AG08396 (cell line): ENCODE measurements around the gene RGS8.
A peak's percentile ranks its signal among the peaks of the same experiment; 100 is the strongest.

ENCODE experiments used
- DNase-seq: peaks from one replicate; pipeline ENCODE4 v3.0.0; 2012; ENCODE audit warnings: low spot score, mixed read lengths

The RGS8 gene, protein sequence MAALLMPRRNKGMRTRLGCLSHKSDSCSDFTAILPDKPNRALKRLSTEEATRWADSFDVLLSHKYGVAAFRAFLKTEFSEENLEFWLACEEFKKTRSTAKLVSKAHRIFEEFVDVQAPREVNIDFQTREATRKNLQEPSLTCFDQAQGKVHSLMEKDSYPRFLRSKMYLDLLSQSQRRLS

DNA sequence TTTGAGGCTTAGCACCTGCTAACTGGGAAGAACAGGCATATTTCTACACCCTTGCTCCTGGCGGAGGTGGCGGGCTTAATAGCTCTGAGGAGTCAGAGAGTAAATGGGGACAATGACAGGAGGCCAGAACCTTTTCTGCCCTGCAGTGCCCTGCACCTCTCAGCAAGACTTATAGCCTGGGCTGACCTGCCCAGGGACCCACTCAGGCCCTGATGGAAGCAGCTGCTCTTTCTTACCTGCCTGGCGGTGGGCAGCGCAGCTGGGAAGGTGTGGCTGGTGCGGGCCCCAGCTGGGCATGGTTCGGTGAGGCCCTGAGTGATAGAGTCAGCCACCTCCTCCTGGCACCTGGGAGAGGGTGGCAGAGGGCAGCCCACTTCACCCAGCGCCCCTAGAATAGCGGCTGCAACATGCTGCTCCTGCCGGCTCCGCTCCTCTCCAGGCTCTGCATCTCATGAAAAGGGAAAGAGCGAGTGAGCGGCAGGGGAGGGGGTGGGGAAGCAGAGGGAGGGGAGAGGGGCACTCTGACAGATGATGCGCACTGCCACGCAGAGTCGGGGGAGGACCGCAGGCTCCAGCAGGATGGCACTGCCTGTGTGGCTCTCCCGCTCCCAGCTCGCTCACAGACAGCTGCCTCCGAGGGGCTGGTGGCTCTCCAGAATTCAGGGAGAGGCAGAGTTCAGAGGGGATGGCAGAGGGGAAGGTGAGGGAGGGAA lies at the start of gene RGS8:
TSS of gene RGS8 (minus strand) at position 472 of the 713 bp plus-strand sequence. CDS start 14,938 bp downstream, outside the sequence.
- DNase-seq: no peak

DNA sequence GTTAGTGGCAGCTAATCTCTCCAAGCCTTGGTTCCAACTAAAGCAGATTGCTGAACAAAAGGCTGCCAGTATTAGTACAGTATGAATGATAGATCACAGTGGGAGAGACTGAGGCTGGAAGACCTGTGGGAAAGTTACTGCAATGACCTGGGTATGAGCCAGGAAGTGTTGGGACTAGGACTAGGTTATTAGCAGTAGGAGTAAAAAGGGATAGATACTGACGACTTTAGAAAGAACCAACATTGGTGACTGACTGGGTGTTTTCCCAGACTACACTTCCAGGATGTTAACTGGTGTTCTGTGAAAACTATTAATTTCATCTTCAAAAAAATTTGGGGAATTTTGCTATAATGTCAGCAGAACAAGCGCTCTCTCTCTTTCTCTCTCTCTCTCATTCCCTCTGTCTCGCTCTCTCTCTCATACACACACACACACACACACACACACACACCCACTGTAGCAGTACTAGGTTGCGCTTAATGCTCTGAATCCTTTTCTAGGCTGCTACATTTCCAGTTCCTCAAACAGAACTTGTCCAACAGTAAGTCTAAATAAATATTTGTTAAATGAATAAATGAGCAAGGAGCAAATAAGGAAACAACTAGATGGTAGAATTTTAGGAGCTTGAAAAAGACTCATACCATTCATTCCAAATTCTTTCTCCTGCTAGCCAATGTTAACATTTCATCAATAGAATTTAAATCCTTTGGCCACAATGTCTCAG lies 47.6 kb upstream of the RGS8 start:
- no peak for DNase-seq

GRCh38 chr1:182726912-182727311 lies 42.5 kb upstream of the RGS8 start:
- DNase-seq: no peak

- no peak for DNase-seq
These were observed 41.2 kb upstream of the RGS8 start for GRCh38 chr1:182725259-182726255.

GRCh38 chr1:182724215-182724614 lies 39.8 kb upstream of the RGS8 start:
- no peak for DNase-seq

DNA sequence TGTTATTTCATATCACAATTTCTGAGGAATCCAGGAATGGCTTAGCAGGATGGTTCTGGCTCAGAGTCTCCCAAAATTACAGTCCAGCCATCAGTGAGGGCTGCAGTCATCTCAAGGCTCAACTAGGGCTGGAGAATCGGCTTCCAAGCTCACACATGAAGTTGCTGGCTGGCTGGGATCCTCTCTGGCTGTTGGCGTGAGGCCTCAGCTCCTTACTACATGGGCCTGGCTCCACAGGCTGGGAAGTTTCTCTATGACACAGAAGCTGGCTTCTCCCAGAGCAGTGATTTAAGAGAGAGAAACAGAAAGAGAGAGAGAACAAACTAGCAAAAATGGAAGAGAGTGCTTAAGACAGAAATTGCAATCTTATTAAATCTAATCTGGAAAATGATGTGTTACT lies 38.8 kb upstream of the RGS8 start:
- DNase-seq: no peak

GRCh38 chr1:182721525-182721924 lies 37.1 kb upstream of the RGS8 start:
- no peak for DNase-seq

DNA sequence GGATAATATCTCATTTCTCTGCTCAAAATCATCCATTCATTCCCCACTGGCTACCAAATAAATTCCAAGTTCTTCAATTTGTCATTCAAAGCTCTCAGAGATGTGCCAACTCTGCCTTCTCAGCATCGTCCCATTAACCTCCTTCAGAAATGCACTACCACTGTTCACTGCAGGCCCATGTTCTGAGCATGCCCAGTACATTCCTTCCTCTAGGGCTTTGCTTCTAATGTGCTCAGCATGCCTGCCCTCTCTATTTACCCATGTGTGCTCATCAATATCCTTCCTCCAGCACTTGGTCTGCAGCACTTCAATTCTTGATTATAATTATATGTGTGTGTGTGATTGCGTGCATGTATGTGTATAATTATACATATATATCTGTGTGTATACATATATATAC lies 36.1 kb upstream of the RGS8 start:
- peak; percentile 27 for DNase-seq

DNA sequence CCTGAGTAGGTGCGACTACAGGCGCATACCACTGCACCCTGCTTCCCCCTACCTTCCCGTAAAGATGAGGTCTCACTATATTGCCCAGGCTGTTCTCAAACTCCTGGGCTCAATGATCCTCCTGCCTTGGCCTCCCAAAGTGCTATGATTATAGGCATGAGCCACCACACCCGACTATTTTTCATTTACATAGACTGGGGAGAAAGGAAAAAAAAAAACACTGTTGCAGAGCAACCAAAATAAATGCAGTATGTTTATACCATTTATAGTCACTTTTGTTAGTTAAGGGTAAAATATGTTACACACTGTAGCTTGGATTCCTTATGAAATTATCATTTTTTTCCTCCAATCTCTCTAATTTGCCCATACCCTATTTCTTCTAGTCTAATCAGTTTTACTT lies 35.2 kb upstream of the RGS8 start:
- no peak for DNase-seq

- no peak for DNase-seq
These were observed 33.9 kb upstream of the RGS8 start for GRCh38 chr1:182718311-182718710.

DNA sequence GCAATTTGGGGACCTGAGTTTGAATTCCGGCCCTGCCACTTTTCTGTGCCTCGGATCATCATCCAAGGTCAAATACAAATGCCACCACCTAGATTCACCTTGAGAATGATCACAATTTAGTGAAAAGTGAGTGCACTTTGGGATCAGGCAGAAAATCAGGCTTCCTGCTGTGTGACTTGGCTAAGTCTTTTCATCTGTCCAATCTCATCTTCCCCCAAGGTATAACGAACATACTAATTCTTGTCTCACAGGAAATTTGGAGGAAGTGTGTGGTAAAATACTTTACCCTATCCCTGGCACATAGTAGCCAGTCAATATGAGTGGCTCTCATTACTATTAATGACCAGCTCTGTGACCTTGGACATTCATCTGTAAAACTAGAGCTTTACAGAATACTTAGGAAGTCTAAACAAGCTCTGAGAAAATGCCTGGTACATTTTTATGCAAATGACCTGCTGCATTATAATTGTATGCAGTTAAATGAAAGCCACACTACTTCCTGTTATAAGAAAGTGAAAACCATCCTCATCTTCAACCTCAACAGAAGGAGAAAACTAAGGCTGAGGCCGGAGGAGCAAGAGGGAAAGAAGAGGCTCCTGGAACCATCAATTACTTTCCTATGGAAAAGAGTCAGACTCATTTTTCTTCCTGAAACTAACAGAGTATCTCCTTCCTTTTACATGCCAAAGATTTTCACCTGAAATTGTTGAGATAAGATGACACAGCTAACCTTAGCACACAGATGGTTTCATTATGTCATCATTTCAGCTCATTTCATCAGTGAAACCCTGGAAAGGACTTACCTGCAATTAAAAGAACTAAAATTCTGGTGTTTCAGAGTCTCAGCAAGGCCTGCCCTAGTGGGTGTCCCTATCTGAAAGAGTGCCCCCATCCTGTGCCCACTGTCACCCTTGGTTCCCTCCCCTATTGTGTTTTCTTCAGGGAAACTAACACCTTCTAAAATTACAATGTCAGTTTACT lies 32.6 kb upstream of the RGS8 start:
- no peak for DNase-seq

DNA sequence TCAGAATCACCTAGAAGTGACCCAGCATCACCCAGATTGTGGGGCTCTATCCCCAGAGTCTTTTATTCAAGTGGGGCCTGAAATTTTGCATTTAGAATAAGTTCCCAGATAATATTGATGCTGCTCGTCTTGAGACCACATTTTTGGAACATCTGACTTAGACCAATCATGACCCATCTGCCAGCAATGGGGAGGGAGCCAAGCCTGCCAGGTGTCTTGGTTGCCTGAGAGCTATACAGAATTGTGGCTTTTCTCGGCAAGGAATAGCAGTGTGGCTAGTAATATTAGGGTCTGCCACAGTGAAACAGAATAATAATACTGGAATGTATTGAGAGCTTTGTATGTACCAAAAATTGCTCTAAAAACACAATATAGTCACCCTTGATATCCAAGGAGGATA lies 31.1 kb upstream of the RGS8 start:
- DNase-seq: no peak

DNA sequence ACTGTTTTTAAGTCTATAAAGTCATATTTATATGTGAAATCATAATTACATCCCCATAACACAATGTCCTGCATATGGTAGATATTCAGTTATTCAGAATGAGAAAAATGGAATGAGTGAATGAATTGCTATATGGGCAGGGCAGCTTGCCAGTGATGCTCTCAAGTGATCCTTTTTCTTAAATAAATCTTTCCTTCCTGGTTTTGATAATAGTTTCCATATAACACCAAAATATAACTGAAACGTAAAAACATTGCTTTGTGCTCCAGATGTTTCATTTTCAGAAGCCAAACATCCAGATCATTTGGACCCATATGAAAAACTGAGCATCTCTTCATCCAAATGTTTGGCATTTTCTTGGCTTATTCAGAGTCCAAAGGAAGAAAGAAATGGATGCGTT lies 30.2 kb upstream of the RGS8 start:
- no peak for DNase-seq

GRCh38 chr1:182713939-182714338 lies 29.6 kb upstream of the RGS8 start:
- DNase-seq: no peak

DNA sequence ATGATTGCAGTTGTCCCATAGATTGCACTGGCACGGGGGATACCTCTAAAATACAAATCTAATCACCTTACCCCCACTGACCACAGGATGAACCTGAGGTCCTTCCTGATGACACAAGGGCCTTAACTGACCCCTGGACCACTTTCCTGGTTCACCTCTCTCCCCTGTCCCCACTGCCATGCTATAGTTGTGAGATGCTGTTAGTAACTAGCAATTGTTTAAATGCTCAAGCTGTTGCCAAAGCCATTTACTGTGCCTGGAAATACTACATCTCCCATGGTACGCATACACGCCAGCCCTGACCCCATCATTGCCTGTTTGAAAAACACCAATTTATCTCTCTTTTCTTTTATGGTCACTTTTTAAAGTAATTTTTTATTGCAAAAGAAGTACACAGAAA lies 29.1 kb upstream of the RGS8 start:
- DNase-seq: no peak

GRCh38 chr1:182709855-182710254 lies 25.5 kb upstream of the RGS8 start:
- DNase-seq: no peak

DNA sequence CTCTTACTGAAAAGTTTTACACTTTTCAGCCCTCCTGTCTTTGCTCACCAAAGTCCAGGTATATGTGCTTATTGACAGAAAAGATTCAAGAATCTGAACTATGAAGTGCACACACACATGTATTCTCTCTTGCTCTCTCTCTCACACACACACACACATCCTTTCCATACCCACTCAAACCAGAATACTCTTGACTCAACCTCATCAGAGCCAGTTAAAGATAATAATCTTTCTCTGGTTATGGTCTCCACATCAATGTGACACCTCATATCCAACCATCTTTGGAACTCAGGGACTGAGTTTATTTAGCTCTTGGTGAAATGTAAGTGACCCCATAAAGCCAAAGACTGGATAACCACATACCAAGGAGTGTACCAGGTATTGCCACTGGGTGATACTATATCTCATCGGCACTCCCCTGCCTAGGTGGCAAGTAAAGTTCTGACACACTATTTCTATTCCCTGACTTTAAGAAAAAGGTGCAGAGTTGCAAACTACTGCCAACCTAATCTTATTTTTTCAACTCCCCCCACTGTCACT lies 24.9 kb upstream of the RGS8 start:
- no peak for DNase-seq

- no peak for DNase-seq
These were observed 22.7 kb upstream of the RGS8 start for GRCh38 chr1:182707122-182707521.

GRCh38 chr1:182704677-182705076 lies 20.3 kb upstream of the RGS8 start:
- no peak for DNase-seq

- no peak for DNase-seq
These were observed 19.2 kb upstream of the RGS8 start for GRCh38 chr1:182703539-182703938.
